ENCODE data around the gene CCL11.

The CCL11 gene

DNA sequence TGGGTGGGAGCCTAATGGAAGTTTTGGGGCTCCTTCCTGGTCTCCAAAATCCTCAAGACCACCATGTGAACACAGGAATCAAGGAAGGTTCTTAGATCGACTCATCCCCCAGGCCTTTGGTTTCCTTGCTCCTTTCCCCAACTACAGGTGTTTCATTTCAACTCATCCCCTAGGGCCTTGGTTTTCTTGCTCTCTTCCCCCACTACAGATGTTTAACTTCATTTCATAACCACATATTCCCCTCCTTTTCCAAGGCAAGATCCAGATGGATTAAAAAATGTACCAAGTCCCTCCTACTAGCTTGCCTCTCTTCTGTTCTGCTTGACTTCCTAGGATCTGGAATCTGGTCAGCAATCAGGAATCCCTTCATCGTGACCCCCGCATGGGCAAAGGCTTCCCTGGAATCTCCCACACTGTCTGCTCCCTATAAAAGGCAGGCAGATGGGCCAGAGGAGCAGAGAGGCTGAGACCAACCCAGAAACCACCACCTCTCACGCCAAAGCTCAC, at the start of gene CCL11:
Gene CCL11, plus strand, starts transcription at position 457 of the 507 bp plus-strand sequence. CDS start 67 bp downstream, outside the sequence.
- no peak for DNase-seq (ENCODE audit: low read depth)
- TF ChIP-seq, protein P1, sequence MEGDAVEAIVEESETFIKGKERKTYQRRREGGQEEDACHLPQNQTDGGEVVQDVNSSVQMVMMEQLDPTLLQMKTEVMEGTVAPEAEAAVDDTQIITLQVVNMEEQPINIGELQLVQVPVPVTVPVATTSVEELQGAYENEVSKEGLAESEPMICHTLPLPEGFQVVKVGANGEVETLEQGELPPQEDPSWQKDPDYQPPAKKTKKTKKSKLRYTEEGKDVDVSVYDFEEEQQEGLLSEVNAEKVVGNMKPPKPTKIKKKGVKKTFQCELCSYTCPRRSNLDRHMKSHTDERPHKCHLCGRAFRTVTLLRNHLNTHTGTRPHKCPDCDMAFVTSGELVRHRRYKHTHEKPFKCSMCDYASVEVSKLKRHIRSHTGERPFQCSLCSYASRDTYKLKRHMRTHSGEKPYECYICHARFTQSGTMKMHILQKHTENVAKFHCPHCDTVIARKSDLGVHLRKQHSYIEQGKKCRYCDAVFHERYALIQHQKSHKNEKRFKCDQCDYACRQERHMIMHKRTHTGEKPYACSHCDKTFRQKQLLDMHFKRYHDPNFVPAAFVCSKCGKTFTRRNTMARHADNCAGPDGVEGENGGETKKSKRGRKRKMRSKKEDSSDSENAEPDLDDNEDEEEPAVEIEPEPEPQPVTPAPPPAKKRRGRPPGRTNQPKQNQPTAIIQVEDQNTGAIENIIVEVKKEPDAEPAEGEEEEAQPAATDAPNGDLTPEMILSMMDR (IDR thresholded peaks at IDR 0.05; ENCODE audit: control insufficient read depth, extremely low read depth, insufficient read depth) = no peak
- no peak within 1 kb of the TSS for H3K4me3 ChIP-seq (ENCODE audit: low read depth, low read length)

DNA sequence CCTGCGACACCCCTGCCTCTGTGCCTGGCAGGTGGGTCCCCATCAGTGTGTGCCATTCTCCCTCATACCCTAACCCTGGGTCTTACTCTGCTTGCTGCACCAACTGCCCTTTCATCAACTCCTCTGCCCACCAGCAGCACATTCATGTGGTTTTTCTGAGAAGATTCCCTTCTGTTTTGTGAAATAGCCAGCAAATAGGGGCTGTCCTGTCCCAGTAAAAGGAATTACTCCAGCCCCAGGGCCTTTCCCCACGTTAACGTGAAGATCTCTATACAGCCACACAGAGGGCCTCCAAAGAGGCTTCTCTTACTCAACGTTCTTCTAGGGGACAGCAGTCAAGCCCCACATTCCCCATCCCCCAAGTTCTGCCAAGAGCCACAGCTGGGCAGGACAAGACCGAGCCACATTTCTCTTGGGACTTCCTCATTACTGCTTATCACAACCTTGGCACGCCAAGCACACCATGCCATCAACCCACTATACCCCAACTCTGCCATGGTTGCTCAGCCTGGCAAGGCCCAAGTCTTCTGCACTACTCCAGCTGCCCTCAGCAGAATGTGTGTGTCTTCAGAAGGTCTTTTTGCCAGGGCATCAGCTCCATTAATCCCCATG, 49.2 kb upstream of the CCL11 start:
- H3K4me3 ChIP-seq (ENCODE audit: low read depth, low read length) = no peak overlapping the region
- TF ChIP-seq, protein P1 (IDR thresholded peaks at IDR 0.05; ENCODE audit: control insufficient read depth, extremely low read depth, insufficient read depth) = no peak
- DNase-seq (ENCODE audit: low read depth) = no peak

DNA sequence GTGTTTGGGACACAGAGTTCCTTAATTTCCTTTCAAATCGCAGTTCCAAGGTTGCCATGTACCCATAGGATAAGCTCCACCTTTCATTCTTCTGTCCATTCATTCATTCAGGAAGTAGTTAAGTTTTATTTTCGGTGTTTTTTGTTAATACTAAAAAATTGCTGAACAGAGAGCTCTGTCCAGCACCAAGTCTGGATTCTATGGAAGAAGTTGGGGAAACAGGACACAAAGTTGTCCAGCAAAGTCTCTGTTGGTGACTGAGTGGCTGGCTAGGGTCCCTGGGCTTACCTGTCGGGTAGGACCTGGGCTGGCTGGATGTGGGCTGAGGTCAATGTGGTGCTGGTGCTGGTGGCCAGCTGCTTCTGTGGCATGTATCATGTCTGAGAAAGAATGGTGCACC, 48.1 kb upstream of the CCL11 start:
- TF ChIP-seq, protein P1 (IDR thresholded peaks at IDR 0.05; ENCODE audit: control insufficient read depth, extremely low read depth, insufficient read depth) = no peak
- no peak for DNase-seq (ENCODE audit: low read depth)
- no peak overlapping the region for H3K4me3 ChIP-seq (ENCODE audit: low read depth, low read length)

DNA sequence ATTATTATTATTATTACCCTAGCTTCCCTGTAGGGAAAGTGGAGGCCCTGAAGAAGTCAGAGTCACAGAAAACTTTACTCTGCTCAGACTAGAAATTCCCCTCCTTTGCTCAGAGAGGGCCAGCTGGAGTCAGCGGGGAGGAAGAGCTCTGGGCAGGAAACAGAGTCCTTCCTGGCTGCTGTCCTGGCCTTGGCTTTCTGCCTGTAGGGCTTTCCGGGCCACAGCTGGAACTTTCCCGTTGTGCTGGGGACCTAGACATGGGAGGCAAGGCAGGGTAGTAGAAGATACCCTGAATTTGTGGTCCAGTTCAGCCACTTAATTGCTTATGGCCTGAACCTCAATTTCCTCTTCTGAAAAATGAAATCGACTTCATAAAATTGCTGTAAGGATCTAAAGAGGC, 44.5 kb upstream of the CCL11 start:
- TF ChIP-seq, protein P1 (IDR thresholded peaks at IDR 0.05; ENCODE audit: control insufficient read depth, extremely low read depth, insufficient read depth) = no peak
- no peak for DNase-seq (ENCODE audit: low read depth)
- H3K4me3 ChIP-seq (ENCODE audit: low read depth, low read length) = no peak overlapping the region

DNA sequence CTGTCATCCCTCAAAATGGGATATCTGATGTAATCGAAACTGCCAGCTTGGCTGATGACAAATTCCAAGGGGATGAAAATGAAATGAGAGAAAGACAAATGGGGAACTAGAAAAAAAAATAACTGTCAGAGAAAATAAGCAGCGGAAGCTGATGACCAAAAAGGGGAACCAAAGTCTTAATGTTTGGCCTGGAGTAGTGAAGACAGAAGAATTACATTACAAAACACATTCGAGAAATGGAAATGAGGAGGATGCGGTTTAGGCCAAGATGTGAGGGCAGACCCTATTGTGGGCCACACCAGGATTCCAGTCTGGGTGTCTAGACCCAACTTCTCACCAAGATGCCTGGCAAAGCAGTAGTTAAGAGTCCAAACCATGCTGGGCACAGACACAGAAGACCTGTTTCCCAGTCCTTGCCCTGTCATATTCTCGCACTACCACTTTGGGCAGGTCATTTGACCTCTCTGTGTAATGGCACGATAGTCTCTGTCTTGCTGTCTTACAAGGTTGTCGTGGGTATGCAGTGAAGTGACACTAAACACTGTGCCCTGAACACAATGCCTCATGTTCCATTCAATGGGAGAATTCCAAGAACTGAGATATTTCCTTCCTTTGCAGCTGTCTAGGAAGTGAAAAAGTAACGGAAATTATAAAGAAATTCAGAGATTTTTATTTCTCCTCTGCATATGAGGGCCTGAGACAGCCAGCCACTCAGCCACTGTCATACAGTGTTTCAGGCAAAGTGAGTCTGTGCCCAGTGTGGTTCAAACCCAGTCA, 42.8 kb upstream of the CCL11 start:
- no peak for DNase-seq (ENCODE audit: low read depth)
- TF ChIP-seq, protein P1 (IDR thresholded peaks at IDR 0.05; ENCODE audit: control insufficient read depth, extremely low read depth, insufficient read depth) = no peak
- no peak overlapping the region for H3K4me3 ChIP-seq (ENCODE audit: low read depth, low read length)

DNA sequence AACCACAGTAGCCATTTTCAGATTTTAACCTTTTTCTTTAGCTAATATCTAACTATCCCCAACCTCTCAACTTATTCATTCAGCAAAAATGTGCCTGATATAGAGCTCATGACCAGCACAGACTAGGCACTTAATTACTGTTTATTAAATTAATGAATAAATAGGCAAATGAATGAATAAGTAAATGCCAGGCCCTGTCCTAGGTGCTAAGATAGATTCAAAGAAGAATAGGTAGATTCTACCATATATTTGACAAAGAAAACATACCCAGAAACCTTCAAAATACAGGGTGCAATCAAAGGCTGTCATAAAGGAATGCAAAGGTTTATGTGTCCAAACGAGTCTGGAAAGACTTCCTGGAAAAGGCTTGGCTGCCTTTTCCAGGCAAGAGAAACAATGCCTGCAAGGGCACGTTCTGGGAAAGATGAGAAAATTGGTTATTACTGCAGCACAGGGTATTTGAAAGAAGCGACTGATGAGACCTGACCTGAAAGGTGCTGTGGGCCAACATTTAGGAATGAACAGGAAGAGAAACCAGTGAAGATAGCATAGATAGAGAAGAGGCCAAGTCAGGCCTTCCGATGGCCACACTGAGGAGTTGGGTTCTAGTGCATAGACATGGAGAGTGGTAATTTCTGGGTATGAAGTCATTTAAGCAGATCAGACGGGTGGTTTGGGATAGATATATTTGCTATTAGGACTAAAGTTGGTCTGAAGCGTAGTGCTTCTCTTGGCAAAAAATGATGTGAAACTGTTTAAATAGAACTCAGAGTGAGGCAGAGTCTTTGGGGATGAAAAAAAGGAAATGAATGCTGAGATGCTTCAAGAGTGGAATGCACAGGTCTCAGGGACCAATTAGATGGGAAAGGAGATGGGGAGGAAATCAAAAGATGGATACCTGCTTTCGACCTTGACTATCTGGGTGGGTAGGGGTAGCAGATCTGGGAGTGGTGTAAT, 41.9 kb upstream of the CCL11 start:
- TF ChIP-seq, protein P1 (IDR thresholded peaks at IDR 0.05; ENCODE audit: control insufficient read depth, extremely low read depth, insufficient read depth) = no peak
- DNase-seq (ENCODE audit: low read depth) = no peak
- H3K4me3 ChIP-seq (ENCODE audit: low read depth, low read length) = no peak overlapping the region

Measured in LNCaP clone FGC (cell line).